GM12878 (cell line): ENCODE measurements around the gene KRI1. TPM values are rescaled to one million over a fixed set of nuclear protein-coding genes. Genes with fewer than 3 reads are reported as not detected.

Experiments
- BACH1 ChIP-seq: fragments of 450-650 bp; IDR thresholded peaks from 2 replicates; pipeline ENCODE4 v1.6.1; 2017; ENCODE audit warnings: mild to moderate bottlenecking, borderline replicate concordance
- BMI1 ChIP-seq: fragments of 450-650 bp; IDR thresholded peaks from 2 replicates; pipeline ENCODE4 v1.6.1; 2016; ENCODE audit warnings: mild to moderate bottlenecking, moderate library complexity, borderline replicate concordance
- CEBPZ ChIP-seq: fragments of 150-350 bp; IDR thresholded peaks from 2 replicates; pipeline ENCODE4 v1.6.1; 2016; ENCODE audit warnings: low read depth, low read length
- DPF2 ChIP-seq: fragments of 450-650 bp; IDR thresholded peaks from 2 replicates; pipeline ENCODE4 v1.6.1; 2017; ENCODE audit warnings: mild to moderate bottlenecking
- ELK1 ChIP-seq: IDR thresholded peaks from 2 replicates; pipeline ENCODE4 v1.6.1; 2012; ENCODE audit warnings: low read depth, low read length, improper control_type of control experiment
- FOXK2 ChIP-seq: fragments of 450-650 bp; IDR thresholded peaks from 2 replicates; pipeline ENCODE4 v1.6.1; 2017; ENCODE audit warnings: mild to moderate bottlenecking, moderate library complexity
- IRF5 ChIP-seq: fragments of 450-650 bp; IDR thresholded peaks from 2 replicates; pipeline ENCODE4 v1.6.1; 2017; ENCODE audit warnings: borderline replicate concordance
- KLF5 ChIP-seq: fragments of 450-650 bp; IDR thresholded peaks from 2 replicates; pipeline ENCODE4 v1.6.1; 2014; ENCODE audit warnings: mild to moderate bottlenecking; ENCODE audit not compliant: partially characterized antibody
- POLR2A ChIP-seq: IDR thresholded peaks from 2 replicates; pipeline ENCODE4 v1.6.1; 2011; ENCODE audit warnings: low read depth, mild to moderate bottlenecking, low read length
- POLR2AphosphoS2 ChIP-seq: IDR thresholded peaks from 2 replicates; pipeline ENCODE4 v1.6.1; 2011; ENCODE audit warnings: low read depth, mild to moderate bottlenecking, low read length, improper control_type of control experiment, moderate library complexity
- RFX5 ChIP-seq: IDR thresholded peaks from 2 replicates; pipeline ENCODE4 v1.6.1; 2011; ENCODE audit warnings: low read depth, low read length, improper control_type of control experiment
- SMARCA5 ChIP-seq: fragments of 450-650 bp; IDR thresholded peaks from 2 replicates; pipeline ENCODE4 v1.6.1; 2017; ENCODE audit warnings: mild to moderate bottlenecking
- ZNF217 ChIP-seq: fragments of 450-650 bp; IDR thresholded peaks from 2 replicates; pipeline ENCODE4 v1.6.1; 2017; ENCODE audit warnings: antibody characterized with exemption, mild to moderate bottlenecking
- polyA plus RNA-seq, 11 experiments: library from polyadenylated mRNA; depleted of rRNA in 4 of 11; unstranded in 6 of 11; stranded (reverse) in 5 of 11; fragments of >200 nt; fragmentation: Nextera tagmentation in 4 of 11; fragmentation: Illumina TruSeq in 1 of 11; extraction: Ambion mirVana in 4 of 11; extraction: Trizol in 1 of 11; gene quantifications; 1 replicate in 1 of 11; 2 replicates in 10 of 11; pipeline versions ENCODE4 v1.2.1 to v1.2.3, GENCODE V29; 2011 to 2016; ENCODE audit warnings: inconsistent platforms in 2 of 11, missing spikeins in 2 of 11, low read depth in 1 of 11
- total RNA-seq, 4 experiments: library from RNA; depleted of rRNA in 3 of 4; stranded (reverse); fragments of >200 nt in 3 of 4; fragmentation: Illumina TruSeq in 1 of 4; extraction: Trizol in 1 of 4; gene quantifications; 2 replicates each; pipeline versions ENCODE4 v1.2.1 to v1.2.3, GENCODE V29; 2013 to 2021
- TF ChIP-seq, protein P1 (sequence below): fragments of 450-650 bp; formaldehyde crosslinking; IDR thresholded peaks from 2 replicates; pipeline ENCODE4 v1.4.0; 2022; ENCODE audit warnings: mild to moderate bottlenecking, moderate library complexity
- TF ChIP-seq, protein P2 (sequence below): fragments of 450-650 bp; IDR thresholded peaks from 2 replicates; pipeline ENCODE4 v1.6.1; 2017; ENCODE audit warnings: mild to moderate bottlenecking
- TF ChIP-seq, protein P3 (sequence below), 3 experiments: IDR thresholded peaks in 2 of 3; conservative IDR thresholded peaks in 1 of 3; 2 replicates each; pipeline ENCODE4 v1.5.1; 2011; ENCODE audit warnings: low read depth in 3 of 3, low read length in 3 of 3, mild to moderate bottlenecking in 3 of 3, control low read depth in 2 of 3, moderate library complexity in 2 of 3, inconsistent platforms in 1 of 3, mixed read lengths in 1 of 3; ENCODE audit not compliant: control insufficient read depth in 2 of 3, insufficient read depth in 1 of 3; ENCODE audit errors: extremely low read depth in 1 of 3

KRI1 gene
- total and polyA plus RNA-seq, 10 of the 15 experiments (the other 5 are each of a cell fraction or from before 2014, with no cell fraction given): 0.98 to 42.5 (median 24.7) TPM

- TF ChIP-seq, protein P1, sequence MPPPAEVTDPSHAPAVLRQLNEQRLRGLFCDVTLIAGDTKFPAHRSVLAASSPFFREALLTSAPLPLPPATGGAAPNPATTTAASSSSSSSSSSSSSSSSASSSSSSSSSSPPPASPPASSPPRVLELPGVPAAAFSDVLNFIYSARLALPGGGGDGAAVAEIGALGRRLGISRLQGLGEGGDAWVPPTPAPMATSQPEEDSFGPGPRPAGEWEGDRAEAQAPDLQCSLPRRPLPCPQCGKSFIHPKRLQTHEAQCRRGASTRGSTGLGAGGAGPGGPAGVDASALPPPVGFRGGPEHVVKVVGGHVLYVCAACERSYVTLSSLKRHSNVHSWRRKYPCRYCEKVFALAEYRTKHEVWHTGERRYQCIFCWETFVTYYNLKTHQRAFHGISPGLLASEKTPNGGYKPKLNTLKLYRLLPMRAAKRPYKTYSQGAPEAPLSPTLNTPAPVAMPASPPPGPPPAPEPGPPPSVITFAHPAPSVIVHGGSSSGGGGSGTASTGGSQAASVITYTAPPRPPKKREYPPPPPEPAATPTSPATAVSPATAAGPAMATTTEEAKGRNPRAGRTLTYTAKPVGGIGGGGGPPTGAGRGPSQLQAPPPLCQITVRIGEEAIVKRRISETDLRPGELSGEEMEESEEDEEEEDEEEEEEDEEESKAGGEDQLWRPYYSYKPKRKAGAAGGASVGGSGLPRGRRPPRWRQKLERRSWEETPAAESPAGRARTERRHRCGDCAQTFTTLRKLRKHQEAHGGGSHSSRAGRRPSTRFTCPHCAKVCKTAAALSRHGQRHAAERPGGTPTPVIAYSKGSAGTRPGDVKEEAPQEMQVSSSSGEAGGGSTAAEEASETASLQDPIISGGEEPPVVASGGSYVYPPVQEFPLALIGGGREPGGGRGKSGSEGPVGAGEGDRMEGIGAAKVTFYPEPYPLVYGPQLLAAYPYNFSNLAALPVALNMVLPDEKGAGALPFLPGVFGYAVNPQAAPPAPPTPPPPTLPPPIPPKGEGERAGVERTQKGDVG (CRISPR knock-in tag): no peak
- TF ChIP-seq FOXK2 (no peak), POLR2A (no peak), SMARCA5 (0 out of 2 replicates have a peak, but pooled peaks have one; percentile 48), IRF5 (no peak), RFX5 (no peak), POLR2AphosphoS2 (no peak), KLF5 (no peak), BMI1 (no peak), CEBPZ (no peak), ELK1 (no peak), BACH1 (no peak), DPF2 (peak; percentile 76), ZNF217 (0 out of 2 replicates have a peak, but pooled peaks have one; percentile 22)
- TF ChIP-seq, protein P2, sequence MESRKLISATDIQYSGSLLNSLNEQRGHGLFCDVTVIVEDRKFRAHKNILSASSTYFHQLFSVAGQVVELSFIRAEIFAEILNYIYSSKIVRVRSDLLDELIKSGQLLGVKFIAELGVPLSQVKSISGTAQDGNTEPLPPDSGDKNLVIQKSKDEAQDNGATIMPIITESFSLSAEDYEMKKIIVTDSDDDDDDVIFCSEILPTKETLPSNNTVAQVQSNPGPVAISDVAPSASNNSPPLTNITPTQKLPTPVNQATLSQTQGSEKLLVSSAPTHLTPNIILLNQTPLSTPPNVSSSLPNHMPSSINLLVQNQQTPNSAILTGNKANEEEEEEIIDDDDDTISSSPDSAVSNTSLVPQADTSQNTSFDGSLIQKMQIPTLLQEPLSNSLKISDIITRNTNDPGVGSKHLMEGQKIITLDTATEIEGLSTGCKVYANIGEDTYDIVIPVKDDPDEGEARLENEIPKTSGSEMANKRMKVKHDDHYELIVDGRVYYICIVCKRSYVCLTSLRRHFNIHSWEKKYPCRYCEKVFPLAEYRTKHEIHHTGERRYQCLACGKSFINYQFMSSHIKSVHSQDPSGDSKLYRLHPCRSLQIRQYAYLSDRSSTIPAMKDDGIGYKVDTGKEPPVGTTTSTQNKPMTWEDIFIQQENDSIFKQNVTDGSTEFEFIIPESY: no peak
- TF ChIP-seq, protein P3, sequence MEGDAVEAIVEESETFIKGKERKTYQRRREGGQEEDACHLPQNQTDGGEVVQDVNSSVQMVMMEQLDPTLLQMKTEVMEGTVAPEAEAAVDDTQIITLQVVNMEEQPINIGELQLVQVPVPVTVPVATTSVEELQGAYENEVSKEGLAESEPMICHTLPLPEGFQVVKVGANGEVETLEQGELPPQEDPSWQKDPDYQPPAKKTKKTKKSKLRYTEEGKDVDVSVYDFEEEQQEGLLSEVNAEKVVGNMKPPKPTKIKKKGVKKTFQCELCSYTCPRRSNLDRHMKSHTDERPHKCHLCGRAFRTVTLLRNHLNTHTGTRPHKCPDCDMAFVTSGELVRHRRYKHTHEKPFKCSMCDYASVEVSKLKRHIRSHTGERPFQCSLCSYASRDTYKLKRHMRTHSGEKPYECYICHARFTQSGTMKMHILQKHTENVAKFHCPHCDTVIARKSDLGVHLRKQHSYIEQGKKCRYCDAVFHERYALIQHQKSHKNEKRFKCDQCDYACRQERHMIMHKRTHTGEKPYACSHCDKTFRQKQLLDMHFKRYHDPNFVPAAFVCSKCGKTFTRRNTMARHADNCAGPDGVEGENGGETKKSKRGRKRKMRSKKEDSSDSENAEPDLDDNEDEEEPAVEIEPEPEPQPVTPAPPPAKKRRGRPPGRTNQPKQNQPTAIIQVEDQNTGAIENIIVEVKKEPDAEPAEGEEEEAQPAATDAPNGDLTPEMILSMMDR (IDR thresholded peaks at IDR 0.05 in 2 of 3, conservative IDR thresholded peaks at IDR 0.05 in 1 of 3; ENCODE audit: control insufficient read depth in 2 of 3, extremely low read depth in 1 of 3, insufficient read depth in 1 of 3, low read depth in 3 of 3, low read length in 3 of 3): no peak
These were observed 28.2 kb upstream of the KRI1 start (continued) for GRCh38 chr19:10593820-10594637.
